ENCODE measurements around the gene NPTXR.

DNA sequence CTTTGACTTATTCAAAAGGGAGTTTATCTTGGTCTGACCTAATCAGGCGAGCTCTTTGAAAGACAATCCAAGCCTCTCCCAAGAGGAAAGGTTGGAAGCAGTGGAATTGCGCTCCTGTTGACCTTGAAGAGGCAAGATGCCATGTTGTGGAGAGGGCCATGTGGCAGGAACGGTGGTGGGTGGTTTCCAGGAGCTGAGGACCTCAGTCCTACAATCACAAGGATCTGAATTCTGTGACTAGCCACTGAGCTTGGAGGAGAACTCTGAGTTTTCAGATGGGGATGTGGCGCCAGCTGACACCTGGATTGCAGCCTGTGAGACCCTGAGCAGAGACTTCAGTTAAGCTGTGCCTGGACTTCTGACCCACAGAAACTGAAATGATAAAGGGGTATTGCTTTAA is 34.2 kb upstream of the NPTXR start:
- no peak for TF ChIP-seq EZH2phosphoT487 (IDR thresholded peaks at IDR 0.05; ENCODE audit: insufficient read depth, low read depth)
- no peak for TF ChIP-seq EZH2 (IDR thresholded peaks at IDR 0.05; ENCODE audit: insufficient read depth, poor library complexity, severe bottlenecking)

All from GM23248 (cell line).